Measurements from ENCODE around the gene RAB18.
A peak's percentile ranks its signal among the peaks of the same experiment; 100 is the strongest.
"Not testable (repeated sequence)": the region's sequence is repeated elsewhere in the genome, so short reads cannot be mapped to it uniquely, and the experiment has no call there.

The RAB18 gene

GRCh38 chr10:27550823-27551222, 46.7 kb downstream of the RAB18 start:
- no peak for DNase-seq

- peak in 3 of 5 donors; percentile 7 to 20 (median 18) for DNase-seq
Measured at GRCh38 chr10:27558612-27559020, 54.5 kb downstream of the RAB18 start.

GRCh38 chr10:27561334-27561733, 57.2 kb downstream of the RAB18 start:
- DNase-seq = no peak

- peak in 1 of 5 donors; percentile 27 for DNase-seq
Measured at GRCh38 chr10:27564398-27564797, 60.3 kb downstream of the RAB18 start.

GRCh38 chr10:27564880-27565279, 60.8 kb downstream of the RAB18 start:
- no peak for DNase-seq

- DNase-seq = peak in 1 of 5 donors; percentile 19
Measured at GRCh38 chr10:27568196-27569175, 64.4 kb downstream of the RAB18 start.

GRCh38 chr10:27569946-27570345, 65.8 kb downstream of the RAB18 start:
- DNase-seq = no peak

GRCh38 chr10:27577038-27577437, 72.9 kb downstream of the RAB18 start:
- DNase-seq = not testable (repeated sequence)

- no peak for DNase-seq
Measured at GRCh38 chr10:27578316-27578715, 74.2 kb downstream of the RAB18 start.

GRCh38 chr10:27581225-27581624, 77.1 kb downstream of the RAB18 start:
- no peak for DNase-seq

- DNase-seq = no peak
Measured at GRCh38 chr10:27584302-27584701, 80.2 kb downstream of the RAB18 start.
